Lower leg skin (tissue), 4 donors: Measurements from ENCODE around the gene ABCA4. TPM values are rescaled to one million over a fixed set of nuclear protein-coding genes. Genes with fewer than 3 reads are reported as not detected.

Experiments
- DNase-seq, 2 donors: peaks; one replicate each; pipeline ENCODE4 v3.0.0-alpha.2; 2019; ENCODE audit warnings: low spot score in 2 of 2
- H3K4me3 ChIP-seq: fragments of 200-600 bp; sonication (generic); 2 replicates; pipeline ENCODE4 v1.5.1; 2017; ENCODE audit warnings: mild to moderate bottlenecking, low read depth; ENCODE audit not compliant: poor library complexity, severe bottlenecking
- CTCF ChIP-seq, 3 donors: fragments of 450-650 bp; IDR thresholded peaks; one replicate each; pipeline ENCODE4 v1.5.1; 2016; ENCODE audit warnings: antibody characterized with exemption in 3 of 3, mild to moderate bottlenecking in 3 of 3, moderate library complexity in 2 of 3
- POLR2A ChIP-seq, 2 donors: fragments of 450-650 bp; IDR thresholded peaks; one replicate each; pipeline ENCODE4 v1.6.1; 2016 to 2017; ENCODE audit warnings: antibody characterized with exemption in 2 of 2, mild to moderate bottlenecking in 1 of 2, moderate library complexity in 1 of 2
- WGBS, 2 donors: methylation state at CpG; one replicate each; pipeline ENCODE4 v1.1.5; 2018; 5-methylcytosine and 5-hydroxymethylcytosine counted together
- intact Hi-C: fragments of 100-400 bp; cut with DNase I; formaldehyde crosslinking; loops from one replicate; pipeline ENCODE4 v1.15.0; 2023; ENCODE audit warnings: low total_unique reads
- total RNA-seq, 4 donors: library from RNA; depleted of rRNA; stranded (reverse); fragments of >200 nt; gene quantifications; one replicate each; pipeline ENCODE4 v1.1.0, GENCODE V29; 2016

The ABCA4 gene
- total RNA-seq, 4 donors from 2014 or later = 0.46 to 5.3 (median 3.8) TPM

- 89 to 92% methylated on average over 11 of the region's 11 CpGs for WGBS, 2 donors
Observed at GRCh38 chr1:94119796-94120569, 965 bp downstream of the ABCA4 start.

GRCh38 chr1:94119306-94119705 is 1.6 kb downstream of the ABCA4 start:
- intact Hi-C loops = loop anchor here (5.0 kb wide), 1 partner anchor 1087 kb away; no protein-coding TSS in a partner anchor
- WGBS, 2 donors = 92% methylated on average over 6 of the region's 6 CpGs
- DNase-seq = peak in 1 of 2 donors; percentile 74
- TF ChIP-seq POLR2A (IDR thresholded peaks at IDR 0.05) (no peak), CTCF (IDR thresholded peaks at IDR 0.05) (no peak)
- no peak overlapping the region for H3K4me3 ChIP-seq

More at GRCh38 chr1:94119796-94120569, 965 bp downstream of the ABCA4 start:
- DNase-seq = peak in 1 of 2 donors; percentile 28
- H3K4me3 ChIP-seq = no peak overlapping the region
- intact Hi-C loops = loop anchor here (5.0 kb wide), 1 partner anchor 1088 kb away; no protein-coding TSS in a partner anchor
- TF ChIP-seq POLR2A (IDR thresholded peaks at IDR 0.05) = no peak
- TF ChIP-seq CTCF (IDR thresholded peaks at IDR 0.05) = no peak

GRCh38 chr1:94118471-94118870 is 2.5 kb downstream of the ABCA4 start:
- H3K4me3 ChIP-seq = no peak overlapping the region
- 69 to 82% methylated on average over 7 of the region's 7 CpGs for WGBS, 2 donors
- intact Hi-C loops = loop anchor here (5.0 kb wide), 1 partner anchor 1086 kb away; no protein-coding TSS in a partner anchor
- no peak for TF ChIP-seq CTCF (IDR thresholded peaks at IDR 0.05)
- TF ChIP-seq POLR2A (IDR thresholded peaks at IDR 0.05) = no peak
- peak in 1 of 2 donors; percentile 63 for DNase-seq

GRCh38 chr1:94118013-94118412 is 2.9 kb downstream of the ABCA4 start:
- intact Hi-C loops = loop anchor here (5.0 kb wide), 1 partner anchor 1086 kb away; no protein-coding TSS in a partner anchor
- TF ChIP-seq POLR2A (IDR thresholded peaks at IDR 0.05) (no peak), CTCF (IDR thresholded peaks at IDR 0.05) (no peak)
- no peak overlapping the region for H3K4me3 ChIP-seq
- DNase-seq = peak in 1 of 2 donors; percentile 50
- 63 to 68% methylated on average over 7 of the region's 7 CpGs for WGBS, 2 donors

GRCh38 chr1:94117259-94117851 is 3.6 kb downstream of the ABCA4 start:
- intact Hi-C loops = loop anchor here (5.0 kb wide), 1 partner anchor 1085 kb away; no protein-coding TSS in a partner anchor
- no peak overlapping the region for H3K4me3 ChIP-seq
- TF ChIP-seq POLR2A (IDR thresholded peaks at IDR 0.05) (no peak), CTCF (IDR thresholded peaks at IDR 0.05) (no peak)
- WGBS, 2 donors = 79 to 80% methylated on average over 14 of the region's 14 CpGs
- DNase-seq = peak in 1 of 2 donors; percentile 79
